ENCODE results near the gene C2orf76.
A peak's percentile ranks its signal among the peaks of the same experiment; 100 is the strongest.

DNA sequence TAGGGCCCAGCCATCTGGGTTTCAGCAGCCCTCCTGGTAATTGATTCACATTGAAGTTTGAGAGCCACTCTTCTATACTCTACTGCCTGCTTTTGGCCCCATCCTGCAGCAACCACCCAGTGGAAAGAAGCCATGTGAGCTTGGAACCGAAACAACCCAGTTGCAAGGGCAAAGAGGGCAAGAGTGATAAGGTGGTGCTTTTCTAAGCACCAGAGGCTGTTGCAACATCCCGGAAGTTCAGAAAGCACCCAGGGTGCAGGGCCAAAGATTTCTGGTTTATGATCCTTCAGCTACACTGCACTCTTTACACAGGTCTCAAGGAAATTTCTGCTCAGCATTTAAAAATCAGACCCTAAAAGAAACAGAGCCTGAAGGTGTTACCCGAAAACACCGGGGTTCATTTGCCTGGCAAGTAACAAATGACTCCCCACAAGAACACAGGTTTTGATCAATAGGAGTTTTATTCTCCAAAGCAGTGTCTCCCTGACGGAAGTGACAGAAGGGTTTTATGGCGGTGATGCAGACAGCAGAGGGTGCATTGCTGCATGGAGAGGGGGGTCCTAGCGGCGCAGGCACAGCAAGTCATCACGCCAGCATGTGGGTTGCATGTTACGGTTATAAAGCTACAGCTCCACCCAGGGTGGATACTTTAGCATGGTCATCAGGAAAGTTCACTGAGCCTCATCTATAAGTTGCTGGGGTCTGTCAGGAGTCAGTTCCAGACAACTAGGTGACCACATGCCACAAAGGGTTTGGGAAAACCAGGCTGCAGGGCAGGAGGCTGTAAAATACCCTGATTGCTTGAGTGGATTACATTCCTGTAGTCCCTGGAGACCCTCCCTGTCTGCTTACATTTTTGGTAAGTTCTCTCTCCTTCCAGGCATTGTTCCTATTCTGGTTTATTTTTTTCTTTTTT, 36.3 kb upstream of the C2orf76 start:
- peak in 1 of 3 donors; percentile 53 for TF ChIP-seq POLR2AphosphoS5 (IDR thresholded peaks at IDR 0.05)
- TF ChIP-seq, protein P1, sequence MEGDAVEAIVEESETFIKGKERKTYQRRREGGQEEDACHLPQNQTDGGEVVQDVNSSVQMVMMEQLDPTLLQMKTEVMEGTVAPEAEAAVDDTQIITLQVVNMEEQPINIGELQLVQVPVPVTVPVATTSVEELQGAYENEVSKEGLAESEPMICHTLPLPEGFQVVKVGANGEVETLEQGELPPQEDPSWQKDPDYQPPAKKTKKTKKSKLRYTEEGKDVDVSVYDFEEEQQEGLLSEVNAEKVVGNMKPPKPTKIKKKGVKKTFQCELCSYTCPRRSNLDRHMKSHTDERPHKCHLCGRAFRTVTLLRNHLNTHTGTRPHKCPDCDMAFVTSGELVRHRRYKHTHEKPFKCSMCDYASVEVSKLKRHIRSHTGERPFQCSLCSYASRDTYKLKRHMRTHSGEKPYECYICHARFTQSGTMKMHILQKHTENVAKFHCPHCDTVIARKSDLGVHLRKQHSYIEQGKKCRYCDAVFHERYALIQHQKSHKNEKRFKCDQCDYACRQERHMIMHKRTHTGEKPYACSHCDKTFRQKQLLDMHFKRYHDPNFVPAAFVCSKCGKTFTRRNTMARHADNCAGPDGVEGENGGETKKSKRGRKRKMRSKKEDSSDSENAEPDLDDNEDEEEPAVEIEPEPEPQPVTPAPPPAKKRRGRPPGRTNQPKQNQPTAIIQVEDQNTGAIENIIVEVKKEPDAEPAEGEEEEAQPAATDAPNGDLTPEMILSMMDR (IDR thresholded peaks at IDR 0.05), result no peak
- TF ChIP-seq POLR2A (IDR thresholded peaks at IDR 0.05), result no peak
